ENCODE results near the gene STXBP5. TPM values are rescaled to one million over a fixed set of nuclear protein-coding genes. Genes with fewer than 3 reads are reported as not detected.

STXBP5 gene
- total and polyA plus RNA-seq, 9 of the 15 experiments (the other 6 are each of a cell fraction or from before 2014, with no cell fraction given): 23.3 to 172 (median 71.5) TPM

DNA sequence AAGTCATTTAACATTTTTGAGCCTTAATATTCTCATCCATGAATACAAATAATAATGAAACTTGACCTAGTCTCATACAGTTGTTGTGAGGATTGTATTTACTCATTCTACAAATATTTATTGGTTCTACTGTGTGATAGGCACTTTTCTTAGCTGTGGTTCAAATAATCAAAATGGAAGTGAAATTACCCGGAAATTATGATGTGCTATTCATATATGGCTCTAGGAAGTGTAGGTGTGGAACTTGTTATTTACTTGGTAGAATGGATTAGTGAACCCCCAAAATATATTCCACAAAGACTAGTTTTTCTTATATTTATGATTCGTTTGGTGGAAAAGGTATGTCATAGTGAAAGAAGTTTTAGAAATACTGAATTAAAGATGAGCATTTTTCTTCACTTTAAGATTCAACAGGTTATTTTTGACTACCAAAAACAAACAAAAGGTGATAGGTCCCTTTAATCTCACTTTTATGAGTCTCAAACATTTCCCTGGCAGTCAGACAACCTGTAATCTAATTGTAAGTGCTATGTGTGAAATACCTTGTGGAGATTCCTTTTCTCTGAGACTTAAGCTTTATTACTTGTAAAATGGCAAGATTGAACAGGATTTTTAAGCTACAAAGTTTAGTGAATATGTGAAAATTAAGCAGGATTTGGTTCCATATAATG is 77.8 kb downstream of the STXBP5 start:
- no peak for DNase-seq (ENCODE audit: extremely low read depth in 1 of 4, low spot score in 3 of 4)
- no peak for FAIRE-seq

More for the DNA sequence above, 77.8 kb downstream of the STXBP5 start:
- peaks cover 0 to 8% of the 10 kb centered on the region in 2 experiments; a peak in 2 of 5 replicates for H3K4me1 ChIP-seq (replicated peaks in 1 of 2; ENCODE audit: control insufficient read depth in 2 of 2, insufficient read depth in 2 of 2, low read length in 2 of 2)
- no peak for TF ChIP-seq ZNF24 (IDR thresholded peaks at IDR 0.05)
- TF ChIP-seq, protein P1, sequence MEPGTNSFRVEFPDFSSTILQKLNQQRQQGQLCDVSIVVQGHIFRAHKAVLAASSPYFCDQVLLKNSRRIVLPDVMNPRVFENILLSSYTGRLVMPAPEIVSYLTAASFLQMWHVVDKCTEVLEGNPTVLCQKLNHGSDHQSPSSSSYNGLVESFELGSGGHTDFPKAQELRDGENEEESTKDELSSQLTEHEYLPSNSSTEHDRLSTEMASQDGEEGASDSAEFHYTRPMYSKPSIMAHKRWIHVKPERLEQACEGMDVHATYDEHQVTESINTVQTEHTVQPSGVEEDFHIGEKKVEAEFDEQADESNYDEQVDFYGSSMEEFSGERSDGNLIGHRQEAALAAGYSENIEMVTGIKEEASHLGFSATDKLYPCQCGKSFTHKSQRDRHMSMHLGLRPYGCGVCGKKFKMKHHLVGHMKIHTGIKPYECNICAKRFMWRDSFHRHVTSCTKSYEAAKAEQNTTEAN (CRISPR knock-in tag; IDR thresholded peaks at IDR 0.05): no peak
- CTCF ChIA-PET (ENCODE audit: low intra/inter-chr PET ratio): interaction anchor here (0.9 kb wide), 1 partner anchor 379 kb away, joined by 5 read pairs; no protein-coding TSS in a partner anchor
- peaks cover 98% of the 10 kb centered on the region for H3K36me3 ChIP-seq (ENCODE audit: control insufficient read depth, insufficient read depth, low read length)
- 0 out of 3 replicates have a peak overlapping the region, but pooled peaks have one; percentile 2 for H3K27ac ChIP-seq (ENCODE audit: extremely low read depth, low read depth, low read length)
- H3K4me3 ChIP-seq: no peak overlapping the region
- no peak overlapping the region for H2AFZ ChIP-seq (ENCODE audit: low read depth, low read length)
- no peaks in the 10 kb centered on the region for H3K9me1 ChIP-seq (ENCODE audit: control insufficient read depth, insufficient read depth, low read length)
- in situ Hi-C loops (cut with MboI) (no loop called here), intact Hi-C loops (cut with micrococcal nuclease) (no loop called here)
- 100% methylated on average over 2 of the region's 2 CpGs for WGBS (ENCODE audit: insufficient coverage, low coverage, missing lambda C conversion rate)
- H3K27me3 ChIP-seq (ENCODE audit: control insufficient read depth in 2 of 2, insufficient read depth in 2 of 2, low read length in 2 of 2): no peaks in the 10 kb centered on the region
- no peak overlapping the region for H3K4me2 ChIP-seq (ENCODE audit: insufficient read depth, low read length)
- H3K9me3 ChIP-seq (replicated peaks; ENCODE audit: control insufficient read depth, insufficient read depth, low read depth, low read length): no peaks in the 10 kb centered on the region
- POLR2A ChIA-PET: interaction anchor here (0.6 kb wide), 1 partner anchor 12 kb away, joined by 3 read pairs; no protein-coding TSS in a partner anchor
- TSS peak; percentile 4 for BruUV-seq (replicated peaks)
- no peak for ATAC-seq
- no peak overlapping the region for H3K9ac ChIP-seq (ENCODE audit: insufficient read depth in 1 of 2, low read depth in 2 of 2, low read length in 2 of 2)
- no peaks in the 10 kb centered on the region for H4K20me1 ChIP-seq (replicated peaks; ENCODE audit: control insufficient read depth, insufficient read depth, low read length)
- peaks cover 83% of the 10 kb centered on the region for H3K79me2 ChIP-seq (ENCODE audit: control insufficient read depth, insufficient read depth, low read length)

Measured in K562 (cell line).